ENCODE measurements around the gene PRKCZ. TPM values are rescaled to one million over a fixed set of nuclear protein-coding genes. Genes with fewer than 3 reads are reported as not detected.

The PRKCZ gene
- polyA plus RNA-seq, 6 donors from 2014 or later: 5.7 to 12.4 (median 9.3) TPM

- Mint-ChIP-seq H3K36me3 (no peaks in the 10 kb centered on the region), H3K27me3 (peaks cover under 1 to 16% (median 11%) of the 10 kb centered on the region in 3 donors), H3K27ac (peak overlapping the region in 1 of 6 donors; percentile 47), H3K4me3 (peak overlapping the region in 3 of 8 donors; percentile 41 to 80 (median 69)), H3K9me3 (no peaks in the 10 kb centered on the region), H3K4me1 (peaks cover 0 to 10% (median 0%) of the 10 kb centered on the region in 3 donors)
- no peak for DNase-seq
- ATAC-seq (ENCODE audit: low read depth in 2 of 2): no peak
Measured at GRCh38 chr1:2028870-2029560, 21.2 kb upstream of the PRKCZ start.

DNA sequence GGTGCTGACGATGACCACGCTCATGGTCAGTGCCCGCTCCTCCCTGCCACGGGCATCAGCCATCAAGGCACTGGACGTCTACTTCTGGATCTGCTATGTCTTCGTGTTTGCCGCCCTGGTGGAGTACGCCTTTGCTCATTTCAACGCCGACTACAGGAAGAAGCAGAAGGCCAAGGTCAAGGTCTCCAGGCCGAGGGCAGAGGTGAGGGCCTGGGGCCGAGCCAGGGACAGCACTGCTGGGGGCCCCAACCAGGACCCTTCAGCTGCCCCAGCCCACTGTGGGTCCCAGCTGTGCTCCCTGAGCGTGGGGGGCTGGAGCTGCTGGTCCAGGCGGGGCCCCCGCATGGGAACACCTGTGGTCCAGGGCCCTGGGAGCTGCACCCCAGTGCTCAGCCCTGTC lies 20.6 kb upstream of the PRKCZ start:
- ATAC-seq (ENCODE audit: low read depth in 2 of 2) (no peak), DNase-seq (no peak)
- Mint-ChIP-seq H3K9me3 (no peaks in the 10 kb centered on the region), H3K4me1 (peaks cover 0 to 10% (median 0%) of the 10 kb centered on the region in 3 donors), H3K27ac (no peak overlapping the region), H3K4me3 (no peak overlapping the region), H3K36me3 (no peaks in the 10 kb centered on the region), H3K27me3 (peaks cover 0 to 11% (median 8%) of the 10 kb centered on the region in 3 donors)

DNA sequence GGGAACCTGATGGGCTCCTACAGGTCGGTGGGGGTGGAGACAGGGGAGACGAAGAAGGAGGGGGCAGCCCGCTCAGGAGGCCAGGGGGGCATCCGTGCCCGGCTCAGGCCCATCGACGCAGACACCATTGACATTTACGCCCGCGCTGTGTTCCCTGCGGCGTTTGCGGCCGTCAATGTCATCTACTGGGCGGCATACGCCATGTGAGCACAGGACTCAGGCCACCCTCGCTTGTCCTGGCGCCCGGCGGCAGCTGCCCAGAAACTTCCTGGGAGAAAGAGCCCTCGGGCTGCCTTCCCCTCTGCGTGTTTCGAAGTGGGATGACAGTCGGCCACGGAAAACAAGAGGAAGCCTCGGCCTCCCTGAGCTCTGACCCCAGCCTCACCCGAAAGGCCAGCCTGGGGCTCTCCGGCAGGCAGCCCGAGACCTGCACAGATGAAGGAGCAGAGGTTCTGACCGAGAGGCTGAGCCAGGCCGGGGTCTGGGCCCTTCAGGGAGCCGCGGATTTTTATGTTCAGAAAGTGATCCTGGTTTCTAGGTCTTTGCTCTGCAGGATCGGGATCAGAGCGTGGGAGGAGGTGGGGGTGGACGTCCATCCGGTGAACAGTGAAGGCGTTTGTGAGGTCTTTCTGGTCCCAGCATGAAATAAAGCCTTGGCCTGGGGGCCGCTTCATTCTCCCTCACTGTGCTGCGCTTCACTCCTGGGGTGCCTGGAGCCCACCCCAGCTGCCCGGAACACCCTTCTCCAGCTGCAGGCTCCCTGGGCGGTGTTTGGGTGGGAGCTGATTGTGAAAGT lies 19.9 kb upstream of the PRKCZ start:
- ATAC-seq (ENCODE audit: low read depth in 2 of 2): no peak
- peak overlapping the region in 1 of 8 donors; percentile 35 for H3K4me3 Mint-ChIP-seq
- no peaks in the 10 kb centered on the region for H3K36me3 Mint-ChIP-seq
- H3K4me1 Mint-ChIP-seq: peaks cover 0 to 10% (median 0%) of the 10 kb centered on the region in 3 donors
- H3K27me3 Mint-ChIP-seq: peaks cover 0 to 10% (median 8%) of the 10 kb centered on the region in 3 donors
- H3K27ac Mint-ChIP-seq: peak overlapping the region in 1 of 6 donors; percentile 30
- no peak for DNase-seq
- no peaks in the 10 kb centered on the region for H3K9me3 Mint-ChIP-seq

DNA sequence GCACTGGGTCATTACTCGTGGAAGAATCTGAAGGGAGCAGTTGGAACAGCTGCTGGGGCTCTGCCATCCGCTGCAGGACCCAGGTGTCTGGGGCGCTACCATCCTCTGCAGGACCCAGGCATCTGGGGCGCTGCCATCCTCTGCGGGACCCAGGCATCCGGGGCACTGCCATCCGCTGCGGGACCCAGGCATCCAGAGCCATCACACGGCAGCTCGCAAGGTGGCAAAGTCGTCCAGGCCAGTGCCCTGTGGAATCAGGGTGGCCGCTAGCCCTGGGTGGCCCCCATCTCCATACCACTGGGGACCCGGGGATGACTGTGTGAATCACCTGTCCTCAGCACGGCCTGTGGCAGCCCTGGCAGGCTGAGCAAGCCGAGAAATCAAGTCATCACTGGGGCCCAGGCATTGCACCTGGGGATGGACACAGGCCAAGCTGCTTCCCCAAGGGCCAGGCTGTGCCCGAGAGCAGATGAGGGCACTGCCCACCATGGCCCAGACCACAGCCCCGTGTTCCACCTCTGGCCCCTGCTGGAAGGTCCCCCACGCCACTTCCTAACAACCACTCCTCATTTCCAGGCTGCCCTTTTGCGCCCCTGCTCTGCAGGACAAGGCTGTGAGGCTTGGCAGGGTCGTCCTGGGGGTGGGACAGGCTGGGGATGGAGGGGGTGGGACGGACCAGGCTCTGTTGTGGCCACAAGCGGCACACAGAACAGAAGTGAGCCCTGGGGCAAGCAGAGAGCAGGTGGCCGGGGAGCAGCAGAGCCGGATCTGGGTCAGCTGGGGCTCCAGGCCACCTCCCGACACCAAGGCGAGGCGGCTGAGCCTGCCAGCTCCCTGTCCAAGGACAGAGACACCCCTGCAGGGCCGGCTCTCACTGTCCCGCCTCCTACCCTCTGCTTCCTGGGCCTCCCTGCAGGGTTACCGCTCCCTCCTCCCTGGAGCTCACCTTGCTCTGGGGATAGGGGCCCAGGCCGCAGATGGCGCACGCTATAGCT lies 18.4 kb upstream of the PRKCZ start:
- peaks cover 0 to 10% (median 8%) of the 10 kb centered on the region in 3 donors for H3K27me3 Mint-ChIP-seq
- no peaks in the 10 kb centered on the region for H3K9me3 Mint-ChIP-seq
- ATAC-seq (ENCODE audit: low read depth in 2 of 2) (no peak), DNase-seq (no peak)
- no peaks in the 10 kb centered on the region for H3K36me3 Mint-ChIP-seq
- H3K4me3 Mint-ChIP-seq: no peak overlapping the region
- H3K4me1 Mint-ChIP-seq: peaks cover 0 to 6% (median 0%) of the 10 kb centered on the region in 3 donors
- H3K27ac Mint-ChIP-seq: no peak overlapping the region

- DNase-seq (no peak), ATAC-seq (ENCODE audit: low read depth in 2 of 2) (no peak)
- Mint-ChIP-seq H3K4me3 (no peak overlapping the region), H3K27ac (no peak overlapping the region), H3K36me3 (no peaks in the 10 kb centered on the region), H3K27me3 (peaks cover 0 to 10% (median 8%) of the 10 kb centered on the region in 3 donors), H3K9me3 (no peaks in the 10 kb centered on the region), H3K4me1 (no peaks in the 10 kb centered on the region)
Measured at GRCh38 chr1:2032737-2033136, 17.5 kb upstream of the PRKCZ start.

DNA sequence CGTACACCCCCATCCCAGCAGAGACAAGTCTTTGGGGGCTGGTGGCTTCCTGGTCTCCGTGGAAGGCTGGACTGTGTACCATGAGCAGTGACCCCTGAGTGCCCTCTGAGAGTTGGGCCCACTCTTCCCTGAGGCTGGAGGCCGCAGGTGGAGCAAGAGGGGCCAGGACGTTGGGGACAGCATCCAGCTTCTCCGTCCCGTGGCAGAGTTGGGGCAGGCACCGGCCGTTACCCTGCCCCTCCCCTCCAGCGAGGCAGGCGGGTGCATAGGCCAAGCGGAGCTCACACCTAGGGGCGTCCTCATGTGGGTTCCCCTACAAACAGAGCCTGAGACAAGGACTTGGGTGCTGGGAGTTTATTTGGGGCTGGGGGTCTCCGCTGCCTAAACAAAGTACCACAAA lies 17.0 kb upstream of the PRKCZ start:
- no peaks in the 10 kb centered on the region for H3K36me3 Mint-ChIP-seq
- H3K27ac Mint-ChIP-seq: no peak overlapping the region
- no peaks in the 10 kb centered on the region for H3K9me3 Mint-ChIP-seq
- no peaks in the 10 kb centered on the region for H3K4me1 Mint-ChIP-seq
- peaks cover 0 to 12% (median 8%) of the 10 kb centered on the region in 3 donors for H3K27me3 Mint-ChIP-seq
- DNase-seq (no peak), ATAC-seq (ENCODE audit: low read depth in 2 of 2) (no peak)
- no peak overlapping the region for H3K4me3 Mint-ChIP-seq

- Mint-ChIP-seq H3K36me3 (no peaks in the 10 kb centered on the region), H3K4me1 (no peaks in the 10 kb centered on the region), H3K27me3 (peaks cover 4 to 26% (median 8%) of the 10 kb centered on the region in 3 donors), H3K4me3 (no peak overlapping the region), H3K9me3 (no peaks in the 10 kb centered on the region), H3K27ac (no peak overlapping the region)
- ATAC-seq (ENCODE audit: low read depth in 2 of 2): no peak
- DNase-seq: no peak
Measured at GRCh38 chr1:2036287-2036686, 13.9 kb upstream of the PRKCZ start.

- no peaks in the 10 kb centered on the region for H3K36me3 Mint-ChIP-seq
- no peaks in the 10 kb centered on the region for H3K4me1 Mint-ChIP-seq
- ATAC-seq (ENCODE audit: low read depth in 2 of 2): no peak
Measured at GRCh38 chr1:2037314-2037979, 12.8 kb upstream of the PRKCZ start.

DNA sequence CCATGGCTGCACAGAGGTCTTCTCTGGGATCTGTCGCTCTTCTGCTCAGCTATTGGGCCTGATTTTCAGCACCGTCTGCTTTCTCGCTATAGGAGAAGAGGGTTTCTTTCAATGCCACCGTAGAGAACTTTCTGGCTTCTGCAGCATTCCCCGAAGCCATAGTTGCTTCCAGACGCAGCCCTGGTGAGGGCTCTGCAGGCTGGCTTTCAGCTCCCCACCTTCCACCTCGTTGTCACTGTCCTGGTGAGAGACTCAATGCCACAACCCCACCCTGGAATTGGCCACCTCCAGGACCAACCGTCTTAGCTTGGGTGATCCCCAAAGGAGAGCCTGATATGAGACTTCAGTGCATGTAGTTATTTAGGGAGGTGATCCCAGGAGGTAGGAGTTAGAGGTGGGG lies 12.0 kb upstream of the PRKCZ start:
- H3K36me3 Mint-ChIP-seq: no peaks in the 10 kb centered on the region

More at GRCh38 chr1:2037314-2037979, 12.8 kb upstream of the PRKCZ start:
- H3K9me3 Mint-ChIP-seq: no peaks in the 10 kb centered on the region
- H3K4me3 Mint-ChIP-seq: peak overlapping the region in 1 of 8 donors; percentile 60
- DNase-seq: no peak
- peaks cover 4 to 30% (median 8%) of the 10 kb centered on the region in 3 donors for H3K27me3 Mint-ChIP-seq
- no peak overlapping the region for H3K27ac Mint-ChIP-seq

GRCh38 chr1:2039251-2039650 lies 11.0 kb upstream of the PRKCZ start:
- Mint-ChIP-seq H3K36me3 (no peaks in the 10 kb centered on the region), H3K4me1 (peaks cover 0 to 5% (median 5%) of the 10 kb centered on the region in 3 donors), H3K4me3 (no peak overlapping the region), H3K9me3 (no peaks in the 10 kb centered on the region), H3K27ac (no peak overlapping the region), H3K27me3 (peaks cover 4 to 27% (median 7%) of the 10 kb centered on the region in 3 donors)
- no peak for DNase-seq
- no peak for ATAC-seq (ENCODE audit: low read depth in 2 of 2)

More for the DNA sequence above, 12.0 kb upstream of the PRKCZ start:
- no peaks in the 10 kb centered on the region for H3K4me1 Mint-ChIP-seq
- DNase-seq: no peak
- H3K27ac Mint-ChIP-seq: peak overlapping the region in 1 of 6 donors; percentile 36
- H3K4me3 Mint-ChIP-seq: no peak overlapping the region
- ATAC-seq (ENCODE audit: low read depth in 2 of 2): no peak
- no peaks in the 10 kb centered on the region for H3K9me3 Mint-ChIP-seq
- H3K27me3 Mint-ChIP-seq: peaks cover 4 to 25% (median 8%) of the 10 kb centered on the region in 3 donors

- no peak overlapping the region for H3K4me3 Mint-ChIP-seq
- no peak for DNase-seq
- no peak for ATAC-seq (ENCODE audit: low read depth in 2 of 2)
- H3K36me3 Mint-ChIP-seq: no peaks in the 10 kb centered on the region
- H3K27ac Mint-ChIP-seq: no peak overlapping the region
- H3K4me1 Mint-ChIP-seq: peaks cover 9 to 16% (median 10%) of the 10 kb centered on the region in 3 donors
- H3K9me3 Mint-ChIP-seq: no peaks in the 10 kb centered on the region
- H3K27me3 Mint-ChIP-seq: peaks cover 9 to 41% (median 17%) of the 10 kb centered on the region in 3 donors
Measured at GRCh38 chr1:2041305-2041704, 8.9 kb upstream of the PRKCZ start.

DNA sequence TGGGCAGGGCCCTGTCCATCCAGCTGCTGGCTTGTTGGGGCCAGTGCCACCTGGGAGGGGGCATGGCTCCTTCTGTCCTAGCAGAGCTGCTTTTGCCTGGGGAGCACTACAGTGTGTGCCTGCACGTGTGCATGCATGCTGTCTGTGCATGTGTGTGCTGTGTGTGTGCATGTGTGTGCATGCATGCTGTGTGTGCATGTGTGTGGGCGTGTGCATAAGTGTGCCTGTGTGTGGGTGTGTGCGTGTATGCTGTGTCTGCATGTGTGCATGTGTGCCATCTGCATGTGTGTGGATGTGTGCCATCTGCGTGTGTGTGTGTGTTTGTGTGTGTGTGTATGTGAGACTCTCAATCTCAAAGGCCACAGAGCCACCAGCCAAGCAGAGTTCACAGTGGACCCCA lies 8.3 kb upstream of the PRKCZ start:
- H3K4me3 Mint-ChIP-seq: peak overlapping the region in 1 of 8 donors; percentile 65
- H3K36me3 Mint-ChIP-seq: no peaks in the 10 kb centered on the region
- ATAC-seq (ENCODE audit: low read depth in 2 of 2): no peak
- no peak overlapping the region for H3K27ac Mint-ChIP-seq
- DNase-seq: no peak
- no peaks in the 10 kb centered on the region for H3K9me3 Mint-ChIP-seq
- peaks cover 9 to 43% (median 17%) of the 10 kb centered on the region in 3 donors for H3K27me3 Mint-ChIP-seq
- H3K4me1 Mint-ChIP-seq: peaks cover 9 to 16% (median 10%) of the 10 kb centered on the region in 3 donors
